ENCODE measurements around the gene CIDEC. TPM values are rescaled to one million over a fixed set of nuclear protein-coding genes. Genes with fewer than 3 reads are reported as not detected.

Gene CIDEC
- total and polyA plus RNA-seq, 9 of the 15 experiments (the other 6 are each of a cell fraction or from before 2014, with no cell fraction given): not detected

DNA sequence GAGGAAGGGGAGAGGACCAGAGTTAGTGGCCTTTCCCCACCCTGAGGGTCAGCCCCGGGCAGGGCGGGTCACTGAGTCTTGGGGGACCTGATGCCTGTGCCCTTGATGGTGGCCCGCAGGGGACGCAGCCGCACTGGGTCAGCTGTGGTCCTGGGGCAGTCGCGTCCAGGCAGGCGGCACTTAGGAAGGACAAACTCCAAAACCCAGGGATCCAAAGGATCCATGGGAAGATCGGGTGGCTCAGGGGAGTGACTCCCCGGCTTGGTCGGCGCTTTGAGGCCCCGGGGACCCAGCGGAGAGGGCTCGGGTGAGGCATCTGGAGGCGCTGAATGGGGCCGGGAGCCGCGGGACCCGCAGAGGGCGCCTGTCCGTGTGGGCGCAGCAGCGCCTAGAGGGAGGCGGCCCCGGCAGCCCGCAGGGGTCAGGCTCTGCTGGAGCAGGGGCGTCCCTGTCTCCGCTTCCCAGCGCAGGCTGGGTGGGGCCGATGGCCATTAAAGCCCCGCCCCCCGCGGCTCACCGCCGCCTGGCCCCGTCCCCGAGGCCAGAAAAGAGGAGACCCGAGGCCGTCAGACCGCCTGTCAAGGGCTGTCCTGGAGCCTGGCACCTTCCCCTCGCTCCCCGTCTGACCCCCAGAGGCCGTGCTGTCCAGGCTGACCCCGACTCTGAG is 17.5 kb downstream of the CIDEC start (continued):
- TF ChIP-seq IRF1 (CRISPR knock-in tag; IDR thresholded peaks at IDR 0.05; ENCODE audit: borderline replicate concordance) (no peak), ZKSCAN1 (IDR thresholded peaks at IDR 0.05; ENCODE audit: low read depth, low read length) (peak; percentile 67; the same call in 1 of the 2 replicates), CREB1 (IDR thresholded peaks at IDR 0.05) (peak; percentile 41), CREB1 (CRISPR knock-in tag; IDR thresholded peaks at IDR 0.05) (peak; percentile 59; the same call in 1 of the 2 replicates), SAFB2 (IDR thresholded peaks at IDR 0.05; ENCODE audit: borderline replicate concordance, low read depth, low read length, severe bottlenecking) (no peak), ELK1 (CRISPR knock-in tag; IDR thresholded peaks at IDR 0.05) (no peak; the same call in 1 of the 2 replicates), BRD4 (IDR thresholded peaks at IDR 0.05) (no peak), ZBTB26 (CRISPR knock-in tag; IDR thresholded peaks at IDR 0.05) (no peak), ELF1 (tag; IDR thresholded peaks at IDR 0.05) (no peak), CBX3 (IDR thresholded peaks at IDR 0.05; ENCODE audit: borderline replicate concordance in 1 of 2, low read length in 2 of 2) (peak in 1 of 2 experiments; percentile 84; a peak in 1 of 3 replicates), PRMT5 (CRISPR knock-in tag; IDR thresholded peaks at IDR 0.05) (no peak), CAMTA2 (CRISPR knock-in tag; conservative IDR thresholded peaks at IDR 0.05) (no peak), MEIS2 (IDR thresholded peaks at IDR 0.05; ENCODE audit: partially characterized antibody) (peak; percentile 16), ETV6 (IDR thresholded peaks at IDR 0.05; ENCODE audit: borderline replicate concordance in 1 of 2, low read depth in 2 of 2, low read length in 1 of 2) (no peak), ETV6 (CRISPR knock-in tag; IDR thresholded peaks at IDR 0.05; ENCODE audit: borderline replicate concordance) (no peak), NR2F6 (CRISPR knock-in tag; IDR thresholded peaks at IDR 0.05) (no peak), SETDB1 (IDR thresholded peaks at IDR 0.05; ENCODE audit: low read length) (no peak), POLR3A (IDR thresholded peaks at IDR 0.05; ENCODE audit: borderline replicate concordance, extremely low read depth, insufficient read depth, insufficient read length) (no peak), TCFL5 (CRISPR knock-in tag; conservative IDR thresholded peaks at IDR 0.05) (no peak), HOXB6 (CRISPR knock-in tag; IDR thresholded peaks at IDR 0.05; ENCODE audit: borderline replicate concordance) (no peak)
- TF ChIP-seq, protein P1, sequence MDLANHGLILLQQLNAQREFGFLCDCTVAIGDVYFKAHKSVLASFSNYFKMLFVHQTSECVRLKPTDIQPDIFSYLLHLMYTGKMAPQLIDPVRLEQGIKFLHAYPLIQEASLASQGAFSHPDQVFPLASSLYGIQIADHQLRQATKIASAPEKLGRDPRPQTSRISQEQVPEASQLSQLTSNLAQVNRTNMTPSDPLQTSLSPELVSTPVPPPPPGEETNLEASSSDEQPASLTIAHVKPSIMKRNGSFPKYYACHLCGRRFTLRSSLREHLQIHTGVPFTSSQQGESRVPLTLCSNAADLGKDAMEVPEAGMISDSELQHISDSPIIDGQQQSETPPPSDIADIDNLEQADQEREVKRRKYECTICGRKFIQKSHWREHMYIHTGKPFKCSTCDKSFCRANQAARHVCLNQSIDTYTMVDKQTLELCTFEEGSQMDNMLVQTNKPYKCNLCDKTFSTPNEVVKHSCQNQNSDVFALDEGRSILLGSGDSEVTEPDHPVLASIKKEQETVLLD (IDR thresholded peaks at IDR 0.05): no peak
